ENCODE measurements around the gene ALG3. TPM values are rescaled to one million over a fixed set of nuclear protein-coding genes. Genes with fewer than 3 reads are reported as not detected.
A peak's percentile ranks its signal among the peaks of the same experiment; 100 is the strongest.
"Not testable (repeated sequence)": the region's sequence is repeated elsewhere in the genome, so short reads cannot be mapped to it uniquely, and the experiment has no call there.

The ALG3 gene
- total RNA-seq (2014; rRNA removed; shearing (Covaris generic)): 98.6 and 110 TPM in 2 replicates

DNA sequence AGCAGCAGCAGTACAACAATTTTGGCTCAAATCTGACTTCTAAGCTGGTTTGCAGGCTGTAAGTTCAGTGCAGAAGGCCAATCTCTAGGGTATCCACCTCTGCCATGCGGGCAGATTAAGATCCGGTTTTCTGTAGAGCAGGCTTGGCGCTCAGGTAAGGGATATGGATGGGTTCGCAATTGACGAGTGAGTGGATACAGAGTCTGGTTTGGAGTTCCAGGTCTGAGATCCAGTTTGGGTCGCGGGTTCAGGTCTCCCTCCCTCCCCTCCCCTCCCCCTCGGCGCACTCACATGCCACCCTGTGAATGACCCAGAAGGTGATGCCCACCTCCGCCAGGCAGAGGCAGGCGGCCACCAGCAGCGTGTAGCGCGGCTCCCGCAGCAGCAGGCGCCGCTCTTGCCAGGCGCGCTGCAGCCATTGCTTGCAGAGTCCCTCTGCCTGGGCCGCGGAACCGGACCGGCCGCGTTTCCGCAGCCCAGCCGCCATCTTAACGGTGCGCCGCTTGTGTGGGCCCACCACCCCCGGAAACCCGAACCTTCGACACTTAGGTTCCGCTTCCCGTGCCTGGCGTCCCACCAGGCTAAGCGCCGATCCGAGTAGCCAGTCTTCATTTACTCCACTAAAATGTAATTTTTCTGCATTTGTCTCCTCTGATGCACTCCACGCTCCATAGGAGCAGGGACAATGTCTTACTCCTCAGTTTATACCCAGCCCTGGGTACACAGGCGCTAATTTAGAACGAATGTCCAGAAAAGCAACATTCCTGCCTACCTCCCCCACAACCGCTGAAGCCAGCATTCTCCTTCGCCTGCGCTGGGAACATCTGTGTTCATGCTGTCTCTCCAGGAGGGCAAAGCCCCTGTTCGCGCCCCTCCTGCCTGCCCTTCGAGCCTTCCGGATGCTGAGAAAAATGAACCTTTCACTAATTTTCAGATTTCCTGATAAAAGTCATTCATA, at the start of gene ALG3:
Gene ALG3 (minus strand): TSS at position 509 of the 958 bp plus-strand sequence. CDS start 22 bp downstream, at position 487.
- DNase-seq (ENCODE audit: low spot score): peak; percentile 81

DNA sequence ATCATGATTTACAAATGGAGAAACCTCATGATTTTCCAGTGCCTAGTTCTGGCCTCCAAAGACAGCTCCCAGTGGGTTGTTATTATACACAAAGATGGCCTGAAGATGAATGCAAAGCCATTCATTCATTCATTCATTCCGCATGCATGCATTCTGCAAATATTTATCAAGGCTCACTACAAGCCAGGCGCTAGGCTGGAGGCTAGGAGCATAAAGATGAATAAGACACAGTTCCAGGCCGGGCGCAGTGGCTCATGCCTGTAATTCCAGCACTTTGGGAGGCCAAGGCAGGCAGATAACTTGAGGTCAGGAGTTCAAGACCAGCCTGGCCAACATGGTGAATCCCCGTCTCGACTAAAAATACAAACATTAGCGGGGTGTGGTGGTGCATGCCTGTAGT, 47.9 kb upstream of the ALG3 start:
- no peak for DNase-seq (ENCODE audit: low spot score)

DNA sequence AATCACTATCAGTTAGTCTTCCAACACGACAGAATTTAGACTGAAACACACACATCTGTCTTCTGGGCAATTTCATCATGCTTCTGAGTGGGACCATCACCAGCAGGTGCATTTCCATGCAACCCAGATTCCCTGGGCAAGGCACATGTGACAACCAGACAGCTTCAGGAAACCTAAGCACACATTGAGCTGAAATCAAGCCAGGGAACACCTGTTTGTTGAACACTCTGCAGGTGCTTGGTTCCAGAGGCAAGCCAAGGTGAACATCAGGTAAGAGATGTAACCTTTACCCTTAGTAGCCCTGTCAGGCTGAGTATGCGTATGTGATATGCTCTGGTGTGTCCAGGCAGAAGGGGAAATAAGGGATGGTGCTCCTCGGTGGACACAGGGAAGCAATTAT, 47.0 kb upstream of the ALG3 start:
- DNase-seq (ENCODE audit: low spot score): no peak

DNA sequence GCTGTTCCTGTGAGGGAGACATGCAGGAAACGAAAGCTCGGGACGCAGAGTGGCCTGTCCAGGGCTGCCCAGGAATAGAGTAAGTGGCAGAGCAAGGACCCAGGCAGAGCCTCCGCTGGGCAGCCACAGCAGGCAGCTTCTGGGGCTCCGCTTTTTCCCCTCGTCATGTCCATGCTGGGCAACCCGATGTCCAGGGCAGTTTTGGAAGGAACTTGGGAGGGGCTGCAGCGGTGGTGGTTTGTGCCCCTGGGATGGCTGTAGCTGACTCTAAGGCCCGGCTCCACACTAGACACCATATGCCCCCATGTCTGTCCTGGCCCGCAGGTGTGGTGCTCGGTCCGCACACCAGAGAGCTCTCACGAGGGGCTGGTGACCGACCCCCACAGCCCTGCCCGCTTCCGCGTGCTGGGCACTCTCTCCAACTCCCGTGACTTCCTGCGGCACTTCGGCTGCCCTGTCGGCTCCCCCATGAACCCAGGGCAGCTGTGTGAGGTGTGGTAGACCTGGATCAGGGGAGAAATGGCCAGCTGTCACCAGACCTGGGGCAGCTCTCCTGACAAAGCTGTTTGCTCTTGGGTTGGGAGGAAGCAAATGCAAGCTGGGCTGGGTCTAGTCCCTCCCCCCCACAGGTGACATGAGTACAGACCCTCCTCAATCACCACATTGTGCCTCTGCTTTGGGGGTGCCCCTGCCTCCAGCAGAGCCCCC, 43.1 kb upstream of the ALG3 start:
- DNase-seq (ENCODE audit: low spot score): no peak

DNA sequence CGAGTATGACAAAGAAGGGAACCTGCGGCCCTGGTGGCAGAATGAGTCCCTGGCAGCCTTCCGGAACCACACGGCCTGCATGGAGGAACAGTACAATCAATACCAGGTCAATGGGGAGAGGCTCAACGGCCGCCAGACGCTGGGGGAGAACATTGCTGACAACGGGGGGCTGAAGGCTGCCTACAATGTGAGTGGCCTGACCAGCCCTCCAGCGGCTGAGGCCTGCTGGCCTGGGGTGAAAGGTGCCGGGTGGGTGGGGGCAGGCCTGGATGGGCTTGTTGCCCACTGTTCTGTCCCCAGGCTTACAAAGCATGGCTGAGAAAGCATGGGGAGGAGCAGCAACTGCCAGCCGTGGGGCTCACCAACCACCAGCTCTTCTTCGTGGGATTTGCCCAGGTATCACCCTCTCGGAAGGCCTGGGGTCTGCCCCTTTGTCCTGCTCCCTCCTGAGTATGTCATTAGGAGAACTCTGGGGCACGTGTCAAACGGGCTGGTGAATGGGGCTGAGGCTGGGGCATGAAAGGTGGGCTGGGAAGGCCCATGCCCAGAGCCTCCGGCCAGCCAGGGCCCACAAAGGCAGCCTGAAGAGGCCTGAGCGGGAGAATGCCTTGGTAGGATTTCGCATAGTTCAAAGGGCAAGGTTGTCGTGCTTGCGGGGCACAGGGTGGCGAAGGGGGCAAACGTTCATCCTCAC, 42.4 kb upstream of the ALG3 start:
- no peak for DNase-seq (ENCODE audit: low spot score)

DNA sequence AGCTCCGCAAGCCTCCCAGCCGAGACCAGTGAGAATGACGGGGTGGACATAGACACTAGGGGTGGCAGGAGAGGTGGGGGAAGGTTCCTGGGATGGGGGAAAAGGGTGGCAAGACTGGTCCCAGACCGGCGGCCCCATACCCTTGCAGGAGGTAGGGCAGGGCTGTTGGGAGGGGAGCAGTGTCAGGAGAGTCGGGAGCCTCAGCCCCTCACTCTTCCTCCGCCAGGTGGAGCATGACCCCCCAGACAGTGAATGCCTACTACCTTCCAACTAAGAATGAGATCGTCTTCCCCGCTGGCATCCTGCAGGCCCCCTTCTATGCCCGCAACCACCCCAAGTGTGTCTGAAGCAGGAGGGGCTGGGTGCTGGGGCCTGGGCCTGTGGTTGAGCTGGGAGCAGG, 41.6 kb upstream of the ALG3 start:
- no peak for DNase-seq (ENCODE audit: low spot score)

DNA sequence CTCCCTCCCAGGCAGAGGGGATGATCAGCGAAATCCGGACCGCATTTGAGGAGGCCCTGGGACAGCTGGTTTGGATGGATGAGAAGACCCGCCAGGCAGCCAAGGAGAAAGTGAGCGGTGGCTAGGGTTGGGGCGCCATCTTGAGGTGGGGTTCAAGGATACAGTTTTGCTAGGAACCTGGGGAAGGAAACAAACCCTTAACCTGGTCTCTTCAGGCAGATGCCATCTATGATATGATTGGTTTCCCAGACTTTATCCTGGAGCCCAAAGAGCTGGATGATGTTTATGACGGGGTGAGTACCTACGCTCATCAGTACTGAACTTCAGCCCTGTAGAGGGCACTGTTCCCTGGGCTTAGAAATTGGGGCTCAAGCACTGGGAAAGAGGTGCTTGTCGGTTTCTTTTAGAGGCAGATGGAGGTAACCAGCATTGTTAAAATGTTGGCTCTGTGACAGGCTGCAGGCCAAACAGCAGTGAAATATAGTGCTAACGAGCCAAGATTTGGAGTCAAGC, 40.7 kb upstream of the ALG3 start:
- DNase-seq (ENCODE audit: low spot score): peak; percentile 47

DNA sequence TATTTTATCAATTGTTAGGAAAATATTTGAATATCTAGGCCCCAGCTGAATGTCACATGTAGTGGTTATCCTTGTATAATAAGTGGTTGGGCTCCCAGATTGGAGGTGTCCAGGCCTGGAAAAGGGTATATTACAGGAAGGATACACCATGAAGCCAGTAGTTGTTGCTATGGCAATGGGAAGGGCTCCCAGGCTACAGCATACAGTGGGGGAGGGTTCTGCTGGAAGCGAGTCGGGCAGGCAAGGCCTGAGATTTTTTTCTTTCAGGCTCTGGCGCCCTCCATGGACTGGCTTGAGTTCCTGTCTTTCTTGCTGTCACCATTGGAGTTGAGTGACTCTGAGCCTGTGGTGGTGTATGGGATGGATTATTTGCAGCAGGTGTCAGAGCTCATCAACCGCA, 35.9 kb upstream of the ALG3 start:
- peak; percentile 77 for DNase-seq (ENCODE audit: low spot score)

DNA sequence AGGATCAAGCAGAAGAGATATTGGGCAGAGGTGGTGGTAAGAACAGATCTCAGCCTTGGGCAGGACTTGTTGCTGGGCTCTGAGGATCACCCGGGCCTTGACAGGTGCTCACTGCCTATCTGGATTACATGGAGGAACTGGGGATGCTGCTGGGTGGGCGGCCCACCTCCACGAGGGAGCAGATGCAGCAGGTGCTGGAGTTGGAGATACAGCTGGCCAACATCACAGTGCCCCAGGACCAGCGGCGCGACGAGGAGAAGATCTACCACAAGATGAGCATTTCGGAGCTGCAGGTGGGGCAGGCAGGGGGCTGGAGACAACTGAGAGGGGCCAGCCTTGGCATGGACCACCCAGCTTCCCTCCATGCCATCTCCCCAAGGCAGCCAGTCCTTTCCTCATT, 34.9 kb upstream of the ALG3 start:
- no peak for DNase-seq (ENCODE audit: low spot score)

DNA sequence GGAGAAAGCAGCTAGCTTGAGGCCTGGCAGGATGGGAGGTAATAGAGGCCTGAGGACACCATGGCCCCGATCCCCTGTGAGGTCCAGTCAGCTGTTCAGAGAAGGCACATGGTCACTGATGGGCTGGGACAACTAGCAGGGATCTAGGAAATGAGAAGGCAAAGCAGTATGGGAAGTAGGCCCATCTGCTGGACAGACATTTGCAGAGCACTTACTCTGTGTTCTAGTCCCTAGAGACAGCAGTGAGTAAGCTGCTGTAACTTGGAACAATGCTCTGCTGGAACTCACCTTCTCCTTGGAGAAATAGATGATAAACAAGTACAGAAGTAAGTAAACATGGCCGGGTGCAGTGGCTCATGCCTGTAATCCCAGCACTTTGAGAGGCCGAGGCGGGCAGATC, 34.2 kb upstream of the ALG3 start:
- DNase-seq (ENCODE audit: low spot score): no peak

DNA sequence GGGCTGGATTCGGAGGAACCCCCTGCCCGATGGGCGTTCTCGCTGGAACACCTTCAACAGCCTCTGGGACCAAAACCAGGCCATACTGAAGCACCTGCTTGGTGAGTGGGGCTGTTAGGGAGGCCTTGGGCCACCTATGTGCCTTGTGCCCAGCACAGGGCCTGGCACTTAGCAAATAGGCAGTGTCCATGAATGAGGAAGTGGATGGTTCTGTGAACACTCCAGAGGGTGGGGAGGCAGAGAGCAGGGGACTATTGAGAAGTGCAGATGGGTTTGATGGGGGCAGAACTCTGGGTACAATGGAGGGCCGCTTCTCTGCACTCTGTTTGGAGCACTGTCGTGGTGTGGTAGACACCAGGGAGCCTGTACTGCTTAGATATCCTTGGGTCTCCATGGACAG, 28.6 kb upstream of the ALG3 start:
- DNase-seq (ENCODE audit: low spot score): no peak

DNA sequence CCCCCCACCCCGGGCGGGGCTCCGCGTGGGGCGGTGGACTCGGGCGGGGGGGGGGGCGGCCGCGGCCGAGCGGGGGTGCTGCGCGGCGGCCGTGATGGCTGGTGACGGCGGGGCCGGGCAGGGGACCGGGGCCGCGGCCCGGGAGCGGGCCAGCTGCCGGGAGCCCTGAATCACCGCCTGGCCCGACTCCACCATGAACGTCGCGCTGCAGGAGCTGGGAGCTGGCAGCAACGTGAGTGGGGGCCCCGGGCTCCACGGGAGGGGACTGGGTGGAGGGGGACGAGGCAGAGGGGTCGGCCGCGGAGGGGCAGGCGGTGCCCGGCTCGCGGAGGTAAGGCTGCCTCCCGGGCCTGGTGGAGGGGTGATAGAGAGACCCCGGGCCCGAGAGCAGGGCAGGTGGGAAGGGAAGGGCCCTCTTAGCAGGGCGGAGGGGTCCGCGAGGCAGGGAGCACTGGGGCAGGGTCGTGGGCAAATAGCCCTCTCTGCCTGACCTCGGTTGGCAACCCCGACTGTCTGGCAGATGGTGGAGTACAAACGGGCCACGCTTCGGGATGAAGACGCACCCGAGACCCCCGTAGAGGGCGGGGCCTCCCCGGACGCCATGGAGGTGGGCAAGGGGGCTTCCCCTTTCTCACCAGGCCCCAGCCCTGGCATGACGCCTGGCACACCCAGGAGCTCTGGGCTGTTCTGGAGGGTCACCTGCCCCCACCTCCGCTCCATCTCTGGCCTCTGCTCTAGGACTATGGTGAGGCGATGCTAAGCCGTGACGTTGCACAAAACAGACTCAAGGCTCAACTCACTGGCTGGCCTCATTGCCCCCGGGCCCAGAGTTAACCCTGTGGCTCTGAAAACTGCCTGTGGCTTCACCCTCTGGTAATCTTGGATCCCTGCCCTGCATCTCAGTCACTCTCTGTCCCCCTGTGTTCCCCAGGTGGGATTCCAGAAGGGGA, 27.5 kb upstream of the ALG3 start, which contains the start of gene ECE2:
Gene ECE2 (plus strand): TSS at position 62 of the 950 bp plus-strand sequence. CDS start 132 bp downstream, at position 194.
- no peak for DNase-seq (ENCODE audit: low spot score)

DNA sequence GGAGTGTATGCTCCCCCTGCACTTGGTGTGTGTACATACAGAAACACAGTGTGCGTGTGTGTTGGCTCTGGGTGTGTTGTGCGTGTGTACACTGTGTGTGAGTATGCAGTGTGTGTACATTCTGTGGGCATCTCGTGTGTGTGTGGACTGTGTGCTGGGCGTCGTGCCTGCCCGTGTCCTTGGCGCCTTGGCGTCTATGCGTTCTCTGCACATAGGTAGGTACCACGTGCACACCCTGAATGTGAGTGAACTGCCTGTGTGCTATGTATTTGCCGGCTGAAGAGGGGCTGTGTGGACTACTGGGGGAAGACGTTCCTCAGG, 26.6 kb upstream of the ALG3 start:
- DNase-seq (ENCODE audit: low spot score): no peak

DNA sequence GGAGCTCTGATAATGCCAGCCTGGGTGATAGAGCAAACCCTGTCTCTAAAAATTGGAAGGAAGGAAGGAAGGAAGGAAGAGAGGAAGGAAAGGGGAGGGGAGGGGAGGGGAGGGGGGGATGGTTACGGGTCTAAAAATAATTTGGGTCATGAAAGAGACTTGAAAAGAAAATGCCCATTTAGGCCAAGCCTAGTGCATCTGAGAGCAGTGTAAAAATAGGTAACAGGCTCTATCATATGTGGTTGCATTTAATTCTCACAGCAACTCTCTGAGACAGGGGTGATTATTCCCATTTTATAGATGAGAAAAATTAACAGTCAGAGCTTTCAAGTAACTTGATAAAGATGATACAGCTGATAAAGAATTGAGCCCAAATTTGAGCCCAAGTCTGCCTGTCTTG, 23.5 kb upstream of the ALG3 start:
- no peak for DNase-seq (ENCODE audit: low spot score)

DNA sequence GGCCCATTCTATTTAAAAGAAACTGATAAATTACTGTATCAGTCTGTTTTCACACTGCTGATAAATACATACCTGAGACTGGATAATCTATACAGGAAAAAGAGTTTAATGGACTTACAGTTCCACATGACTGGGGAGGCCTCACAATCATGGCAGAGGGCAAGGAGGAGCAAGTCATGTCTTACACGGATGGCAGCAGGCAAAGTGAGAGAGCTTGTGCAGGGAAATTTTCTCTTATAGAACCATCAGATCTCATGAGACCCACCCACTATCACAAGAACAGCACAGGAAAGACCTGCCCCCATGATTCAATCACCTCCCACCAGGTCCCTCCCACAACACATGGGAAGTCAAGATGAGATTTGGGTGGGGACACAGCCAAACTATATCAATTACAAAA, 18.5 kb upstream of the ALG3 start:
- not testable (repeated sequence) for DNase-seq (ENCODE audit: low spot score)

DNA sequence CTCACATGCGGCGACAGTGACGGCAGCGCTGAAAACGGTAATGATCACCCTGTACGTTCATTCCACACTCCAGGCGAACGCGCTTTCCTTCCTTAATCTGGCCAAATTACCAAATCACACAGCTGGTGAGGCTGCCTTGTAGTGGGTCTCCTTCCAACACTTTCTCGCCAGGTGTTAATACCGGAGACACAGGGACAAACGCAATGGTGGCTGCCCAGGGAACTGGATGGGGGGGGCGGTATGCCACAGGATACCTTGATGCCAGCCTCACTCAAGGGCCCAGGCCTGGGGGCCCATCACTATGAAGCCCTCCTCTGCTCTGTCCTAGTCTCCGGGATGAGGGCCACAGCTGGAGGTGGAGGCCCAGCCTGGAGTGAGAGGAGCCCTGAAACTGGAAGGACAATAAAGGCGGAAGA, 14.0 kb upstream of the ALG3 start:
- no peak for DNase-seq (ENCODE audit: low spot score)

DNA sequence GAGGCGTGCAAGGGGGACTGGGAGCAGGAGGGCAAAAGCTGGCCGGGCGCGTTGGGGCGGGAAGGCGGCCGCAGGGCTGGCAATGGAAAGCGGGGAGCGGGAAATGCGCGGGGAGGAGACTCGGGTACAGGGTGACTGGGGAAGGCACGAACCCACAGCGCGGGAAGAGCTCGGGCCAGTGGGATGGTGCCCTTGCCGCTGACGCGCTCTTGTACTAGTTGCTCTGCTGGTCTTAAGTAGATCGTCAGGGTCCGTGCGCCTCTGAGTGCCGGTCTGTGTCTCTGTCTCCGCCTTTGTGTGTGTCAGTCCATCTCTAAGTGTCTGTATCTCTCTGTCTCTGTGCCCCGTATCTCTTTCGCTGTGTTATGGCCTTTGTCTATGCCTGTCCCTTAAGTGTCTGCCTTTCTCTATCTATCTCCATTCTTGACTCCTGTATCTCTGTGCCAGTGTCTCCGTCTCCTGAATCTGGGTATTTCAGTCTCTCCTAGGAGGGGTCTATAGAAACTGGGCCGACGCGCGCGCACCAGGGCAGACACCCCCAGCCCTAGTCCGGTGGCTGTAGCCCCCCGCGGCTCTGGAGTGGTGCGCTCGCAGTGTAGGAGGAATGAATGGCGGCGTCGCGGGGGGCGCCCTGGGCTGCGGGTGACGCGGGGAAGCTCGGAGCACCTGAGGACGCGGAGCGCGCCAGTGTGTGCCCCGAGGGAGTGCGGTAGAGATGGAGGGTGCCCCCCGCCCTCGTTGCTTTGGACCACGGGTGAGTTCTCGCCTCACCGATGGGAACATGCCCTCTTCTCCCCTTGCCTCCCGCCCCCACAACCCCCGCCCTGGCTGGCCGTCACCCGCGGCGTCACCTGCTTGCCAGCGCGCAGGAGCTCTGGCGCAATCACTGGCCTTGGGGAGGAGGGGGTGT, 13.3 kb upstream of the ALG3 start:
- DNase-seq (ENCODE audit: low spot score): peak; percentile 57

DNA sequence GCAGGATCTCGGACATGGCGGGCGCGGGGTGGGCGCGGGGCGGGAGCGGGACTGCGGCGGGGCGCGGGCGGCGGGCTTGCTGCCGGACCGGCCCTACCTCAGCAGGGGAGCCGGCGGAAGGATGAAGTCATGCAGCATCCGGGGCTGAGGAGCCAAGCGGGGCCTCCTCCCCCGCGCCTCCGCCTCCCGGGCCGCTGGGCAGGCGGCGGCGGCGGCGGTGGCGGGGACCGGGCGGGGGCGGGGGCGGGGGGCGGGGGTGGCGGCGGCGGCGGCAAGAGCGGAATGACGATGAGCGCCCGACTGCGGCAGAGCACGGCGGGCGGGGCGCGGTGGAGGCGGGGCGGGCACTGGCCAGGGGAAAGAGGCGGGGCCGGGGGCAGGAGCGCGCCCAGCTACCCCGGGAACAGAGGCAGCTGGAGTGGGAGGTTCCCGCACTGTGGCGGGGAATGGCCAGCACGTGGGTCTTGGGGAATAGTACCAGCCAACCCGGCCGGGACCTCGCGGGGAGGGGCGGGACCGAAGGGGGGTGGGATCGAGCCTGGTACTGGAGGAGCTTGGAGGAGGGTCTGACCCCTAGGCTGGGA, 12.6 kb upstream of the ALG3 start, which contains the start of gene CAMK2N2:
Gene CAMK2N2 (minus strand): TSS at position 284 of the 584 bp plus-strand sequence. CDS start 268 bp downstream, at position 16.
- DNase-seq (ENCODE audit: low spot score): peak; percentile 86

DNA sequence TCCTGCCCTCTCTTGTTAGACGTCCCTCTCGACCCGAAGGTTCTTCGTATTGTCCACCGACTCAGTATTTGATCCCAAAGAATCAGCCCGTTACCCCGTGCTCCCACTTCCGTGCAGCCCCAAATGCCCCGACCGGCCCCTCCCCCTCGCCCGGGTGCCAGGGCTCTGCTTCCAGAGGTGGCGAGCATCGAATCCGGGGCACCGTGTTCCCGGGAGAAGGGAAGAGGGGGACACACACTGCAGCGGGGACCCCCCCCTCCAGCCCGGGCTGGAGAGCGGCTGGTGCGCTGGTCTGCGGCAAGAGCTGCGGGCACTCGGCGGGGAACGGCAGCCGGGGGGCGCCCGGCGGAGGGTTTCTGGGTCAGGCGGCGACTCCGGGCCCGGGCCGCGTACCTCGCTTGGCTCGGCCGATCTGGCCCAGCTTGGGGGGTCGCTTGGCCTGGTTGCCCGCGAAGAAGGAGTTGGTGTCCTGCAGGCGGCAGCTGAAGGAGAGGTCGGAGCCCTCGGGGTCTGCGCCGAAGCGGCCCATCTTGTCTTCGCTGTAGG, 12.0 kb upstream of the ALG3 start:
- DNase-seq (ENCODE audit: low spot score): no peak
